GM18520 (cell line): ENCODE results near the gene POLN.

Experiments
- ATAC-seq: cut with Tn5 transposase; IDR thresholded peaks from one replicate; pipeline ENCODE4 v1.9.1; 2021; ENCODE audit not compliant: unreplicated experiment

Gene POLN

DNA sequence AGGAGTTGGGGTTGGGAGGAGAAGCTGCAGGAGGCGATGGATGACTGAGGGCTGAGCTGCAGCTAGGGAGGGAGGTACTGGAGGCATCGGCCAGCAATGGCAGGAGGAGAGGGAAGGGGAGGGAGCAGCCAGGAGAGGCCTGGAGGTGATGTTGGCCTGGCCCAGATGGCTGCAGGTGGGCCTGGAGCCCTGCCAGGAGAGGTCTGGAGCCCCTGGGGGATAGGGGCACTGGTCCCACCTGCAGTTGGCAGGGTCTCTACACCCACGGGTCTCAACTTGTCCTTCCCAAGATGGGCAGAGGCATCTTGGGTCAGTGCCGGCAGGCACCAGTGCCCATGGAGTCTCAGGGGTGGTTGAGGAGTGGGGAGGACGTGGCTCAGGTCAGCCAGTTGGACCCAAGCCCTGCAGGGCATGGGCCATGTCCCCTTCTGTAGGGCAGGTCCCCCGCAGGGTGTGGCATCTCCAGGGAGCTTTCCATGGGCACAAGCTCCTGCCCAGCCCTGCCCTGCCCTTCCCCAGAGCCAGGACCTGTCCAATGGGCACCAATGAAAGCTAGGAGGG is 22.6 kb upstream of the POLN start:
- no peak for ATAC-seq

- ATAC-seq: no peak
Measured at GRCh38 chr4:2263926-2264321, 22.0 kb upstream of the POLN start.

- no peak for ATAC-seq
Measured at GRCh38 chr4:2262944-2263250, 21.0 kb upstream of the POLN start.

DNA sequence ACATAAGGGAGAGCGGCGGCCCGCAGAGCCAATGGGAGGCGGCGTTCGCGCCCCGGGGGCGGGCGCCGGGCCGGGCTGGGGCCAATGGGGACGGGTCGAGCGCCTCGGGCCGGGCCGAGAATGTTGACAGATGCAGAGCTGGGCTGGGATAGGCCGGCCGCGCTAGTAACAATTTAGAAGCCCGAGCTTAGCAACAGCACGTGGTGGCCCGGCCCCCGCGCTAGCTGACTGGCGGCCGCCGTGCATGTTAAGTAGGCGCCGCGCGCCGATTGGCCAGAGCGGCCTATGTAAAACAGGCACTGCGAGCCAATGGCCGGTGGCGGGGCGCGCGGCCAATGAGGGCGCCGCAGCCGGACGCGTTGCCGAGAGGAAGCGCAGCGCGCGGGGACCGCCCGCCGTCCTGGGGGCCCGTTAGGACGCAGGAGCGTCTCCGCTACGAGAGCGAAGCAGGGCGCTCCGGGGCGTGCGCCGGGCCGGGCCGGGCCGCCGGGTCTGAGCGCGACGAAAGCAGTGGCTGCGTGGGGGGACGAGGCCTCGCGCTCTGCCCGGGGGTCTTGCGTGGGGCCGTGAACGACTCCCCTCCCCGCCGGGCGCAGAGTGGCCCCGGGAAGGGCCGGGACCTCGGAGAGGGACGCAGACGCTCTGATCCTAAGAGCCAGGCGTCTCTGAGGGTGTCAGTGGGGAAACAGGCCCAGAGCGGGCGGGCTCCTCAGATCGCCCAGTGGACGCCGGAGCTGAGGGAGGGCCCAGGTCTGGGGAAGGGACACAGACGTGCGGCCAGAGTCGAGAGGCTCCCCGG is 20.4 kb upstream of the POLN start:
- peak; percentile 85 for ATAC-seq

GRCh38 chr4:2261853-2262144 is 19.9 kb upstream of the POLN start, which contains the start of gene MXD4:
Gene MXD4, minus strand, starts transcription at chr4:2262109. Its CDS starts 129 bp downstream, at chr4:2261980.
- ATAC-seq: no peak

DNA sequence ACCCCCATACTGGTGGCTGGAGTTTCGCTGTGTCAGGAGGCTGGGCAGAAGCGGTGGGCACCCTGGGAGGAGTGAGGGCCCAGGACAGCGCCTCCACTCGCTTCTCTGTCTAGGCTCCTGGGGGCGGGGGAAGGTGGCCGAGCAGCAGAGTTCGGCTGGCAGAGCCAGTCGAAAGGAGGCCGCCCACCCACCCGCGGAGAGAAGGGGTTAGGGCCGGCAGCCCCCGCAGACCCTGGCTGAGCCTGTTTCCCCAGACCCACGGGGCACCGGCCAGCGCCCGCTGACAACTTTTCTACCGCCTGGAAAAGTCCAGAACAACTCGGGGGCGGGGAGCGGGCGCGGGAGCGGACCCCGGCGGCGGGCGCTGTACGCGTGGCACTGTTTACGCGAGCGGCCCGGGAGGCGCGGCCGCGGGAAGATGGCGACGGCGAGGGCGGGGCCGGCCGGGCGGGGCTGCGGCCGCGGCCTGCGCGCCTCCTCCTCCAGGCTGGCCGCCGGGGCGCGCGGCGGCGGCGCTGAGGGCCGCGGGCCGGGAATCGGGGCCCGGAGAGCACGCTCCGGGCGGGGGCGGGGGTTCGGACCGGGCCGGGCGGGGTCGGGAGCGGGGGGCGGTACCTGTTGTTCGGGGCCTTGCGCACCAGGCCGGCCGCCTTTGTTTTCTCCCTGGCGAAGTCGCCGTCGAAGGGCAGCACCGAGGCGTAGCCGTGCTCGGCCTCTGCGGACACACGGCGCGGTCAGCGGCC is 19.4 kb upstream of the POLN start:
- ATAC-seq: no peak

GRCh38 chr4:2260344-2261109 is 18.6 kb upstream of the POLN start:
- ATAC-seq: no peak

DNA sequence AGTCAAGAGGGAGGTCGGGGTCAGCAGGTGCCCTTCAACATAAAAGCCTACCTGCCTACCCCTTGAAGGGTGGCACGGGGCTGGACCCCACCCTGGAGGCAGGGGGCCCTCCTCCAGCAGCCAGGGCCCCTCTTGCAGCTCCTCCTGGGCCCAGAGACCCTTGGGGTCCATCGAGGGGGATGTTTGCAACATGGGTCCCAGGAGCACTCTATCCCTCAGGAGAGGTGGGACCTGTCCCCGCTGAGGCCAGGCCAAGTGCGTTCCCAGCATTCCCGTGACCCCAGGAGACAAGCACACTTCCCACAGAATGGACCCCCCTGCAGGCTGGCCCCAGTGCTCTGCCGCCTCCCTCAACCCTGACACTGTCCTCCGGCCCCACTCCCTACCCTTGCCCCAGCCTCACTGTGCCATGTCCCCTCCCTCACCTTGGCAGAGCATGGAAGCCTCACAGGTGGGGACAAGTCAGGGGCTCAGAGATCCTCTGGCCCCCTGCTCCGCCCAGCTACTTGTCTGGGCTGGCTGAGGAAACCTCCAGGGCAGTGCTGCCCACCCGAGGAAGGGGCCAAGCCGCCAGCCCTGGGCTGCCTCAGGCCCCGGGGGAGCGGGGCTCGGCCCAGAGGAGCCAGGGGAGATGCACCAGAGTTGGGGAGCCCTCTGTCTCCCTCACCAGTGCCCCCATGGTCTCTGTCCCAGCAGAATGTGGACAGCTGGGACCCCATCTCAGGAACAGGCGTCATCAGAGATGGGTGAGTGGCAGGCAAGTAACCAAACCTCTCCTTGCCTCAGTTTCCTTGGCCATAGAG is 17.8 kb upstream of the POLN start:
- no peak for ATAC-seq

GRCh38 chr4:2259036-2259540 is 17.2 kb upstream of the POLN start:
- no peak for ATAC-seq

DNA sequence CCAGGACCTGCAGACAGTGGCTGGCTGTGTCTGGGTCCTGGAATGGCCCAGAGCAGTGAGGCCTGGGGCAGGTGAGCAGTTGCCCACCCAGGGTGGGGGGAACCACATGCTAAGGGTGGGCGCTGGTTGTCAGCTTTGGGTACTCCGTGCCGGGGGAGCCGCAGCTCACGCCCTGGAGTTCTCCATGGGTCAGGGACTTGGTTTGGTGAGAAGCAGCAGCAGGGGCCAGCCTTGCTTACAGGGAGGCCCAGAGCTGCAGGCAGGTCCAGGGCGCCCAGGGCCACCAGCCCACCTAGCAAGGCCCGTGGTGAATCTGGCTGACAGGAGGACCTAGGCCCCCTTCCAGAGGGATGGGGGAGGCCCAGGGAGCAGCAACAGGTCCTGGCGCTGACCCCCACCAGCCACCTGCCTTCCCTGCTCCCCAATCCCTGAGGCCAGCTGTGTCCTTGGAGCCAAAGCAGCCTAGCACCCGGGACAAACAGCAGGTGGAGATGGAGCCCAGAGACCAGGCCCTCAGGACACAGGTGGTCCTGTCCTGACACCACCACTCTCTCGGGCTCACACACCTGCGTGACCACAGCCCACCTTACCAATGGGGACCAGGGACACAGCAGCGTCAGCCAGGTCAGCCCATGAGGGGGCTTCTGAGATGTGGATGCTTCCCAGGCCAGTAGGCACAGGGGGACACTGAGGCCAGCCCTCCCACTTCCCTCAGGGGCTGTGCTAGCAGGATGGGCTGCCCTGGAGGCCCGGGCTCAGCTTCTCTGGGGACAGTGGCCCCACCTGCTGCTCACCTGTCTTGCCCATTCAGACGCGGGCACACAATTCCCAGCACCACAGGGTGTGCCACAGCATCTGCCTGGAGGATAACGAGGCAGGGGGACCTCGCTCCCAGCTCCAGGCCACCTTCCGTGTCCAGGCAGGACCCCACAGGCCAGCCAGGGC is 16.4 kb upstream of the POLN start:
- no peak for ATAC-seq

DNA sequence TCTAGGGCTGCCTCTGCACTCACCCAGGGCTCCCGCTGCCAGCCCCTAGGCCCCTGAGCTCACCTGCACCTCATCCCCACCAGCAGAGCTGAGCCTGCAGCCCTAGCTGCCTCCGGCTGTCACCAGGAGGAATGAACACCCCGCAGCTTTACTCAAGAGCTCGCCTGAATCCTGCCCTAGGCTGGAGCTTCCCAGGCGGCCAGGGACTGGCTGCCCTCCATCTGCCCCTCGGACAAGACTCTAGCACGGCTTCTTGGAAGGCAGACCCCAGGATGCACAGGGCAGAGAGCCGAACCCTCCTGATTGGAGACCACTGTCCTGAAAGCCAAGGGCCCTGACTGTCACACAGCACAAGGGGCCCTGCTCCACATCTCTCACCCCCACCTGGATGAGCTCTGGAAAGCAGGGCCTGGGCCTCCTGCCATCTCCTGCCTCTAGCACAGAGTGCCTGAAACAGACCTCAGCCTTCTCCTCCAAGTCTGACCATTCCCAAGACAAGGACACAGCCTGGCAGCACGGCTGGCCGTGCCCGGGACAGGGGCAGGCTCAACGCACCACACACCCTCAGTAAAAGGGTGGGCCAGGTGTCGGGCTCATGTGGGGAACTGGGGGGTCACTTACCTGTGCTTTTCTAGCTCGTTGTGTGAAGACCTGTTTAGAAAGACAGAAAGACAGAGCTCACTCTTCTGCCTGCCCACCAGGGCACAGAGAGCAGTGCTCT is 15.6 kb upstream of the POLN start:
- ATAC-seq: no peak

- no peak for ATAC-seq
Measured at GRCh38 chr4:2256781-2257191, 14.9 kb upstream of the POLN start.

GRCh38 chr4:2256156-2256731 is 14.3 kb upstream of the POLN start:
- no peak for ATAC-seq

DNA sequence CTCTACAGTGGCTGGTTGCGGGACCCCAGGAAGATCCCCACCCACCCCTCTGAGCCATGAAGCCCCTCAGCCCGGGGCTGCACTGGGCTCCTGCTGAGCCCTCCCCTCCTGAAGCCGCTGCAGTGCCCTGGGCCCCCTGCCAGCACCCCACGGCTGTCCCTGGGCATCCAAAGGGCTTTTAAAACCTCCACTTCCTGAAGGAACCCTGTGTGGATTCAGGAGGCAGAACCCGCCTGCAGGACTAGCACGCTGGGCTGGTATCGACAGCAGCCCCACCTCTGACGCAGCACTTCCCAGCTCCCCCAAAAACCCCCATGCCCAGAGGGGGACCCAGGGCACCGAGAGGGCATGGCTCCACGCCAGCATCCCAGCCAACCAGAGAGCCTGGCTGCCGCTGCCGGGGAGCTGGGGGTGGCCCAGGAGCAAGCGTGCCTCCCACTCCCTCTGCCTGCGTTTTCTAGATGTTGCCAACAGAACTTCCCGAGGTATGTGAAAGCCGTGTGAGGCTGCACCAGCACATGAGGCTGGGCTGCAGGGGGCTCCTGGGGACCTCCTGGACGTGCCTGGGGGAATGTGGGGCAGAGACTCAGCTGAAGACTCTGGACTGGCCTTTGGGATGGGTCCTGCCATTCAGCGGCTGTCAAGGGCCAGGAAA is 13.7 kb upstream of the POLN start:
- no peak for ATAC-seq

DNA sequence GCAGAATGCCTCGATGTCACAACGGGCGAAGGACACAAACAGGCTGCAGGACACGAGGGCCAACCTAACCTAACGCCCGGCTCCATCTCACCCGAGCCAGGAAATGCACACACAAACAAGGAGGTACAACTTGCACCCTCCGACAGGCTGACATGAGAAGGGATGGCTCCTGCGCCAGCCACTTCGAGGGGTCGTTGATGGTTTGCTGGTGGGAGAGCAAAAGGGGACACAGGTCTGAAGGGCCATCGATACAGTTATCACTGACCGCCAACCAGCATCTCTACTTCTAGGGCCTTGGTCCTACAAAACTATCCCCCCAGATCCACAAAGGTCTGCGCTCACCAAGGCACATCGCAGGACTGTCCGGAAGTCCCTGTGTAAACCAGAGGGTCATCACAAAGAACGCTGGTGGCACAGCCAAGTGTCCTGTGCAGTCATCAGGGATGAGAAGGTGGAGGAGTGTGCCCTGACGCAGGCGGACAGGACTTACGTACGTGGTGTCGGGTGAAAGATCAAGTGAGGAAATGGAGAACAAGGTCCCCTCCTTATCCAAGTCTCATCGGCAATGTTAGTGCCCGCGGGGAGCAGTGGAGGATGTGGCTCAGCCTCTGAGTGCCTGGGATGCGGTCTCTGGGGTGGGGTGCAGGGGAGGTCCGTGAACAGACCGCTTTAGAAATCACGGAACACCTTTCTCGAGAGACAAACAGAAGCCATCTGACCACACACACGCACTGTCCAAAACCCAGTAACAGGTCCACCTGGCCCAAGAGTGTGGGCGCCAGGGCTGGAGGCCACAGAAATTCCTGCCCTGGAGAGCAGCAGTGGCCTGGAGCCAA is 13.0 kb upstream of the POLN start:
- ATAC-seq: no peak

GRCh38 chr4:2253160-2254084 is 11.5 kb upstream of the POLN start:
- ATAC-seq: no peak
